CD14-positive monocyte (primary cell): Measurements from ENCODE around the gene MZB1. TPM values are rescaled to one million over a fixed set of nuclear protein-coding genes. Genes with fewer than 3 reads are reported as not detected.

Experiments used
- DNase-seq, 3 donors: peaks; one replicate each; pipeline ENCODE4 v3.0.0-alpha.2; 2011 to 2022
- H2AFZ ChIP-seq: 2 replicates; pipeline ENCODE4 v1.6.0; 2012; ENCODE audit warnings: mild to moderate bottlenecking, low read depth, low read length, inconsistent platforms; ENCODE audit not compliant: insufficient read depth, poor library complexity, severe bottlenecking
- H3K27ac ChIP-seq, 2 donors: 1 replicate in 1 of 2; 2 replicates in 1 of 2; pipeline ENCODE4 v1.5.1; 2012 to 2013; ENCODE audit warnings: low read length in 2 of 2, control low read depth in 1 of 2, inconsistent platforms in 1 of 2, low read depth in 1 of 2, mild to moderate bottlenecking in 1 of 2
- H3K27me3 ChIP-seq, 2 donors: one replicate each; pipeline versions ENCODE4 v1.6.0 to v1.6.1; 2011 to 2013; ENCODE audit warnings: low read length in 2 of 2; ENCODE audit not compliant: control insufficient read depth in 2 of 2, insufficient read depth in 2 of 2
- H3K36me3 ChIP-seq, 2 donors: replicated peaks in 1 of 2; 1 replicate in 1 of 2; 2 replicates in 1 of 2; pipeline versions ENCODE4 v1.5.1 to v1.6.1; 2012 to 2013; ENCODE audit warnings: low read length in 2 of 2, control low read depth in 1 of 2, inconsistent platforms in 1 of 2, mild to moderate bottlenecking in 1 of 2; ENCODE audit not compliant: insufficient read depth in 2 of 2, control insufficient read depth in 1 of 2
- H3K4me1 ChIP-seq, 2 donors: 1 replicate in 1 of 2; 2 replicates in 1 of 2; pipeline versions ENCODE4 v1.5.1 to v1.6.1; 2012 to 2013; ENCODE audit warnings: low read length in 2 of 2, control low read depth in 1 of 2, inconsistent platforms in 1 of 2, mild to moderate bottlenecking in 1 of 2, moderate library complexity in 1 of 2; ENCODE audit not compliant: insufficient read depth in 2 of 2, control insufficient read depth in 1 of 2
- H3K4me2 ChIP-seq: replicated peaks from 2 replicates; pipeline ENCODE3; 2012; ENCODE audit warnings: low read length, moderate library complexity, mild to moderate bottlenecking; ENCODE audit not compliant: poor library complexity, severe bottlenecking; ENCODE audit errors: extremely low read depth
- H3K4me3 ChIP-seq, 3 experiments: fragments of 200-600 bp in 1 of 3; sonication (generic) in 1 of 3; replicated peaks in 1 of 3; 1 replicate in 2 of 3; 2 replicates in 1 of 3; pipeline ENCODE4 v1.5.1; 2011 to 2013; ENCODE audit warnings: low read length in 3 of 3, mild to moderate bottlenecking in 3 of 3, control low read depth in 2 of 3, low read depth in 2 of 3, inconsistent platforms in 1 of 3, moderate library complexity in 1 of 3
- H3K79me2 ChIP-seq: 2 replicates; pipeline ENCODE4 v1.6.0; 2012; ENCODE audit warnings: mild to moderate bottlenecking, control low read depth, inconsistent platforms, low read length, moderate library complexity; ENCODE audit not compliant: insufficient read depth
- H3K9ac ChIP-seq: 2 replicates; pipeline ENCODE4 v1.6.0; 2017; ENCODE audit warnings: low read length, mild to moderate bottlenecking; ENCODE audit not compliant: insufficient read depth, poor library complexity, severe bottlenecking
- H3K9me3 ChIP-seq, 2 donors: replicated peaks in 1 of 2; 1 replicate in 1 of 2; 2 replicates in 1 of 2; pipeline versions ENCODE4 v1.5.1 to v1.6.1; 2012 to 2013; ENCODE audit warnings: low read length in 2 of 2, control low read depth in 1 of 2; ENCODE audit not compliant: control insufficient read depth in 1 of 2, insufficient read depth in 1 of 2
- H4K20me1 ChIP-seq: 2 replicates; pipeline ENCODE4 v1.6.0; 2012; ENCODE audit warnings: mild to moderate bottlenecking, low read length, control low read depth, moderate library complexity; ENCODE audit not compliant: insufficient read depth
- H3K27ac Mint-ChIP-seq, 7 donors: one replicate each; pipeline ENCODE4 v1.8.0; 2020; ENCODE audit warnings: mild to moderate bottlenecking in 7 of 7, mixed read lengths in 7 of 7, moderate library complexity in 6 of 7, inconsistent platforms in 2 of 7
- H3K27me3 Mint-ChIP-seq, 3 donors: one replicate each; pipeline ENCODE4 v1.8.0; 2021 to 2022; ENCODE audit warnings: low read depth in 3 of 3, mild to moderate bottlenecking in 3 of 3, mixed read lengths in 3 of 3, moderate library complexity in 3 of 3, inconsistent platforms in 1 of 3
- H3K36me3 Mint-ChIP-seq, 2 donors: one replicate each; pipeline ENCODE4 v1.8.0; 2020; ENCODE audit warnings: mixed read lengths in 2 of 2, inconsistent platforms in 1 of 2, mild to moderate bottlenecking in 1 of 2
- H3K4me1 Mint-ChIP-seq: one replicate; pipeline ENCODE4 v1.8.0; 2020; ENCODE audit warnings: mild to moderate bottlenecking, mixed read lengths
- H3K4me3 Mint-ChIP-seq, 2 donors: one replicate each; pipeline ENCODE4 v1.8.0; 2020; ENCODE audit warnings: mild to moderate bottlenecking in 2 of 2, mixed read lengths in 2 of 2, moderate library complexity in 1 of 2
- H3K9me3 Mint-ChIP-seq, 7 donors: one replicate each; pipeline ENCODE4 v1.8.0; 2020 to 2022; ENCODE audit warnings: mixed read lengths in 7 of 7, mild to moderate bottlenecking in 6 of 7, moderate library complexity in 6 of 7, inconsistent platforms in 2 of 7
- WGBS: methylation state at CpG from one replicate; pipeline ENCODE4 v1.1.5; 2013; ENCODE audit warnings: missing lambda C conversion rate; ENCODE audit not compliant: insufficient coverage; 5-methylcytosine and 5-hydroxymethylcytosine counted together
- intact Hi-C, 2 donors: fragments of 100-400 bp; cut with micrococcal nuclease; formaldehyde crosslinking; loops; one replicate each; pipeline versions ENCODE4 v1.15.0 to v1.15.1; 2023
- polyA plus RNA-seq, 3 donors: library from polyadenylated mRNA; depleted of rRNA in 1 of 3; unstranded in 2 of 3; stranded (reverse) in 1 of 3; fragments of 300-500 nt in 2 of 3; fragments of >200 nt in 1 of 3; fragmentation: Illumina TruSeq in 2 of 3; gene quantifications; 1 replicate in 2 of 3; 2 replicates in 1 of 3; pipeline ENCODE4 v1.2.3, GENCODE V29; 2012 to 2021
- TF ChIP-seq, protein P1 (sequence below): fragments of 200-600 bp; IDR thresholded peaks from one replicate; pipeline ENCODE4 v1.8.0; 2022; ENCODE audit warnings: antibody characterized with exemption, mild to moderate bottlenecking

Gene MZB1
- polyA plus RNA-seq, 3 donors: 0.30 to 0.52 TPM; not detected in 1

DNA sequence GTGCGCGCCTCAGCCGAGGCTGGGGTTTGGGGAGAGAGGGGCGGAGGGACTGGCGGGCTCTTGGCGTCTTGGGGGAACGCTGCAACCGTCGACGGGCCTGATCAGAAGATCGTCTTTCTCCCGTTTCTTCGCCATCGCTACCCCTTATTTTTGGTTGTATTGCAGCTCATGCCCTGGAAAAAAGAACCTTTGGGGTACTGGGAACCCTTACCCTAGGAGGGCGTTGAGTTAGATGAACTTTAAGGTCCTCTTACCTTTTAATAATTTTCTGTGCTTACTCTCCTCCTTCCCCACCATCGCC, 47.3 kb downstream of the MZB1 start:
- H3K9me3 ChIP-seq: no peaks in the 10 kb centered on the region
- H3K4me1 ChIP-seq: peaks cover 21 to 31% of the 10 kb centered on the region in 2 donors
- Mint-ChIP-seq H3K9me3 (peaks cover 0 to 2% (median 0%) of the 10 kb centered on the region in 7 donors), H3K27ac (peak overlapping the region; percentile 94 to 100 (median 99)), H3K27me3 (peaks cover 5 to 7% (median 6%) of the 10 kb centered on the region in 3 donors), H3K4me1 (peaks cover 34% of the 10 kb centered on the region), H3K4me3 (peak overlapping the region; percentile 97 to 99), H3K36me3 (peaks cover 7 to 21% of the 10 kb centered on the region in 2 donors)
- peaks cover 0 to 22% of the 10 kb centered on the region in 2 donors for H3K36me3 ChIP-seq
- H4K20me1 ChIP-seq: peaks cover 53% of the 10 kb centered on the region
- TF ChIP-seq, protein P1, sequence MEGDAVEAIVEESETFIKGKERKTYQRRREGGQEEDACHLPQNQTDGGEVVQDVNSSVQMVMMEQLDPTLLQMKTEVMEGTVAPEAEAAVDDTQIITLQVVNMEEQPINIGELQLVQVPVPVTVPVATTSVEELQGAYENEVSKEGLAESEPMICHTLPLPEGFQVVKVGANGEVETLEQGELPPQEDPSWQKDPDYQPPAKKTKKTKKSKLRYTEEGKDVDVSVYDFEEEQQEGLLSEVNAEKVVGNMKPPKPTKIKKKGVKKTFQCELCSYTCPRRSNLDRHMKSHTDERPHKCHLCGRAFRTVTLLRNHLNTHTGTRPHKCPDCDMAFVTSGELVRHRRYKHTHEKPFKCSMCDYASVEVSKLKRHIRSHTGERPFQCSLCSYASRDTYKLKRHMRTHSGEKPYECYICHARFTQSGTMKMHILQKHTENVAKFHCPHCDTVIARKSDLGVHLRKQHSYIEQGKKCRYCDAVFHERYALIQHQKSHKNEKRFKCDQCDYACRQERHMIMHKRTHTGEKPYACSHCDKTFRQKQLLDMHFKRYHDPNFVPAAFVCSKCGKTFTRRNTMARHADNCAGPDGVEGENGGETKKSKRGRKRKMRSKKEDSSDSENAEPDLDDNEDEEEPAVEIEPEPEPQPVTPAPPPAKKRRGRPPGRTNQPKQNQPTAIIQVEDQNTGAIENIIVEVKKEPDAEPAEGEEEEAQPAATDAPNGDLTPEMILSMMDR: no peak
- no CpG with 5 or more reads among the region's 16 CpGs for WGBS
- intact Hi-C loops: loop anchor here in 1 of 2 donors (5.0 kb wide), 2 partner anchors 45 to 765 kb away; partner anchors contain the start of gene HSPA9
- peak overlapping the region; percentile 97 for H3K9ac ChIP-seq
- H3K4me3 ChIP-seq: peak overlapping the region; percentile 74 to 89 (median 87)
- H3K79me2 ChIP-seq: peaks cover 57% of the 10 kb centered on the region
- no peaks in the 10 kb centered on the region for H3K27me3 ChIP-seq
- no peak for DNase-seq
- H3K4me2 ChIP-seq: peak overlapping the region; percentile 82
- H2AFZ ChIP-seq: peak overlapping the region; percentile 72
- peak overlapping the region; percentile 96 to 99 for H3K27ac ChIP-seq

GRCh38 chr5:139341689-139342422, 47.9 kb downstream of the MZB1 start, which contains the start of gene PAIP2:
TSS of gene PAIP2 (plus strand) at chr5:139341854. CDS start at chr5:139363785, 21,931 bp downstream.
- Mint-ChIP-seq H3K27ac (peak within 1 kb of the TSS; percentile 94 to 100 (median 99)), H3K36me3 (peaks cover 6 to 17% of the 10 kb centered on the region in 2 donors), H3K4me3 (peak within 1 kb of the TSS; percentile 97 to 99), H3K9me3 (peaks cover 0 to 2% (median 0%) of the 10 kb centered on the region in 7 donors), H3K4me1 (peaks cover 33% of the 10 kb centered on the region), H3K27me3 (peaks cover 5 to 7% (median 6%) of the 10 kb centered on the region in 3 donors)
- Histone ChIP-seq H3K9ac (peak within 1 kb of the TSS; percentile 97), H4K20me1 (peaks cover 48% of the 10 kb centered on the region), H3K4me2 (peak within 1 kb of the TSS; percentile 82), H3K27me3 (no peaks in the 10 kb centered on the region), H2AFZ (peak within 1 kb of the TSS; percentile 72), H3K79me2 (peaks cover 52% of the 10 kb centered on the region), H3K27ac (peak within 1 kb of the TSS; percentile 96 to 99), H3K9me3 (no peaks in the 10 kb centered on the region), H3K36me3 (peaks cover 0 to 17% of the 10 kb centered on the region in 2 donors), H3K4me3 (peak within 1 kb of the TSS; percentile 74 to 89 (median 87)), H3K4me1 (peaks cover 21 to 31% of the 10 kb centered on the region in 2 donors)
- DNase-seq: peak; percentile 93 to 97 (median 97)
- WGBS: under 1% methylated on average over 48 of the region's 66 CpGs
- intact Hi-C loops: loop anchor here in 1 of 2 donors (2.0 to 5.0 kb wide), 3 partner anchors 33 to 765 kb away; partner anchors contain the start of gene HSPA9
- TF ChIP-seq, protein P1: peak; percentile 65
